HUDEP-2 (cell line): ENCODE results near the gene AFAP1L1.

Source experiments
- DNase-seq, 76 experiments: peaks; one replicate each; lab custom pipeline; 2025; ENCODE audit not compliant: unreplicated experiment in 76 of 76; lab: John Stamatoyannopoulos, UW

AFAP1L1 gene

DNA sequence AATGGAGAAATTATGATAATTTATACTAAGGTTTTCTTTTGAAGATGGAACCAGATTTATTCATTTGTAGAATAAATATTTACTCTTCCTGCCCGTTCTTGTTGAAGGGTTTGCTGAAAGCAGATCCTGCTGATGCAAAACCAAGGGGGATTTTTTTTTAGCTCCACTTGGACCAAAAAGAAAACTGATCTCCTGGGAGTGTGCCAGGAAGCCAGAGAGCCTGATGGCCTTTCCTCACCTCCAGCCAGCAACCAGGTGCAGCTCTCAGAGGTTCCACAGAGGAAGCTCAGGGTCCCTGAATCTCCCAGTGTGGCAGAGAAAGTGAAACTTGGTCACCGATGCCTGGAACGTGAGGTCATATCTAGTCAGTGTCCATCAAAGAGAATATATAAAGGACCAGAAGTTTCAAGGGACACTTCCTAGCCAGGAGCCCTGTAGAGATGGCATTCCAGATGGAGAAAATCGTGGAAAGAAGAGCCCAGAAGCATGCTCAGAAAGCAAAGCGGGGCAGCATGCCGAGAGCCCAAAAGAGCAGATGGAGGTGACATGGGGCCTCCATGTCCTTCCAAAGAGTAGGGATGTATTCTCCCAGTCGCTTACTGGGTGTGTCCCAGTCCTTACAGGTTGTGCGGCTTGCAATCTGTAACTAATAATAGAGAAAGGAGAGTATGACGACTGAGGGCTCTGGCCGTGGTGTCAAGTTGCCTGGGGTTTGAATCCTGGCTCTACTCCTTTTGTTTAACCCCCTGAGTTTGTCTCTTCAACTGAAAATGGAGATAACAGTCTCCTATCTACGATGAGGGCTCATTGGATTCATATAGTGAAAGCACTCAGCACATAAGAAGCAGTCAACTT lies 12.2 kb downstream of the AFAP1L1 start:
- DNase-seq, result no peak

DNA sequence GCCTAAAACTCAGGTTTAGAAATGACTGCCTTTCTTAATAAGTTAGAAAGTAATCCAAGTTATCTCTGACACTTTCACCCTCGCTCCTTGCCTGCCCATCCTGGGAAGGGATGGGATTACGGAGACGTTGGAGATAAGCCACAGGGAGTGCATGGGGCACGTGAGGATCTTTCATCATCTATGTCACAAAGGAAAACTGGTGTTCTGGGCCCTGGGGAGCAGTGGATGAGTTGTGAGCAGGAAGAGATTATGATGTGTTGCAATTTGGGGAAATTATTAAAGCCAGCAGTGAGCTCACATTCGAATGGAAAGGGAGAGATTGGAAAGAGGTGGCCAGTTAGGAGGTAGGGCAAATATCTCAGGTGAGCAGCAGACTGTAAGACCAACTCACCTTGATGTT lies 12.8 kb downstream of the AFAP1L1 start:
- no peak for DNase-seq

DNA sequence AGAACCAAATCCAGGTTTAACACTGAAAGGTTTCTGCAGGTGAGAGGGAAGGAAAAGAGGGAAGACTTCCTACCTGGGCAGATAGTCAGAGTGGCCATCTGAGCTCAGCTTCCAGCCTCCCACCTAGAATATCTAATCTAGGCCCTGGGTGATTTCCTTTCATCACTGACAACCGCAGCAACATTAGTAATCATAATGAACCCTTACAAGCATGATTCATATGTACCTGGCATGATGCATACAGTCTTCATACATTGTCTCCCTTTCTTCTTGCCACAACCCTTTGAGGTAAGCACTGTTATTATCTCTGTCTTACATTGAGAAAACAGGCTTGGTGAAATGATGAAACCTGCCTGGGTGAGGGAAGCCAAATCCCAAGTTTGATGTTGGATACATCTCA lies 13.5 kb downstream of the AFAP1L1 start:
- DNase-seq, result no peak

DNA sequence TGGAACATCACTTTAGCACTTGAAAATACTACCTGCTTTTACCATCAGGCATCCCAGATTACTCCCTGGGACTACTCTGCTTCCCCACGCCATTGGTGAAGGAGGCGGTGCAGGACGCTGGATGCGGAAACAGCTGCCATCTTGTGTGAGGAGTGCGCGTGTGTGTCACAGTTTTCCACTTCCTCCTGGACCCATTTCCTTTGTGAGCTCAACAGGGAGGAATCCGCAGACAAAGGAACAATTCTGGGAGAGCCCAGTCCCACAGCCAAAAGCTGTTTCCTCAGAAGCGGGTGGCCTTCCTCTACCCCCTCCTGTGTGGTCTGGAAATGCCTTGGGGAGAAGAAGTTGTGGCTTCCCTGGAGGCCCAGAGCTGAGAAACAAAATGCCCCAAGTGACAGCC lies 16.8 kb downstream of the AFAP1L1 start:
- DNase-seq, result no peak

DNA sequence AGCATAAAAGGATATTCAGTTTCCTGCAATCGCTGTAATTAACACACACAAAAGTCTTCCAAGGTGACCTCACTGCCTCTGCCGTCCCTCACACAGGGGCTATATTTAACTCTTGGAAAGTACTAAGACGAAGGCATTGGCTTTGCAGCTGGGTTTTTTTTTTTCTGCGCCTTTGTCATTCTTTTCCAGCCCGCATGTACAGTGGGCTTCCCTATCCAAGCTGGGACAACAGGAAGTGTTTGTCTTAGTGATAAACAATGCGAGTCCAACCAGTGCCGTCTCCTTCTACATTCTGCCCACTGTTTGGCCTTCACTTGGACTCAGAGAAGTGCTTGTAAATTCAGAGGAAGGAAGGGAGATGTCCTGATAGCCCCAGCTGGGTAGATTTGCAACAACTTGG lies 17.6 kb downstream of the AFAP1L1 start:
- DNase-seq, result no peak

DNA sequence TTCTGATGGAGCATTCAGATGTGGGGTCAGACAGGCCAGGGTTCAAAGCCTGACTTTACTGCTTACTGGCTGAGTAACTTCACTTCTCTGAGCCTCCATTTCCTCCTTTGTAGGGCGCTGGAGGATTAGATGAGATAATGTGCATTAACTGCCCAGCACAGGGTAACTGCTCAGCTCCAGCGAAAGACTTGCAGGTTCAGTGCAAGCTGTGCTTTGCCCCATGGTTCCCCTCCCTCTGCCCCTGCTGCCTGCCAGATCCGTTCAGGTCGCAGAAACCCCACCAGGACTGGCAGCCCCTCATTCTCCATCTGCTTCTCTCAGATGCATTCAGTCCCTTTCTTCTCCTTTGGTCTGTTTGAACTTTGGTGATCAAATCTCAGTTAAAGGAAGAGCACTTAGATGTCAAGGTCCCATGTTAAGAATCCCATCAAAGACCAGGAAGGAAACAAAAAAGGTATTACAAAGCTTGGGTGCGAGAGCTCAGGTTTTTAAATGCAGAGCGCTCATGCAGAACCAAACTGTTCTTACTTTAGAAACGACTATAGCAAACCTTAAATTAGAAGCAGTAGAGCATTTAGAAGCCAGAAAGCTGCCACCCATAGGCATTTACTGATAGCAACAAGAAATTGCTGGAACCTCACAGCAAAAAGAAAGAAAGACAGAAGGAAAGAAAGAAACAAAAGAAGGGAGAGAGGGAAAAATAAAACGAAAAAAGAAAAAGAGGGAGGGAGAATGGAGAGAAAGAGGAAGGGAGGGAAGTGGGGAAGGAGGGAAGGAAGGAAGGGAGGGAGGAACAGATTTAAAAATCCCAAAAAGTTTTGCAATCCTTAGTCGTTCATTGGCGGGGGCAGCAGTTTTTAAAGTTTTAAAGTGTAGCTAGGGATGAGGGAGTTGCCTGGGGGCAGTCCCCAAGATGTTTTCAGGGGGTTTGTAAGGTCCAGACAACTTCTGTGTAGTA lies 23.5 kb downstream of the AFAP1L1 start:
- no peak for DNase-seq

DNA sequence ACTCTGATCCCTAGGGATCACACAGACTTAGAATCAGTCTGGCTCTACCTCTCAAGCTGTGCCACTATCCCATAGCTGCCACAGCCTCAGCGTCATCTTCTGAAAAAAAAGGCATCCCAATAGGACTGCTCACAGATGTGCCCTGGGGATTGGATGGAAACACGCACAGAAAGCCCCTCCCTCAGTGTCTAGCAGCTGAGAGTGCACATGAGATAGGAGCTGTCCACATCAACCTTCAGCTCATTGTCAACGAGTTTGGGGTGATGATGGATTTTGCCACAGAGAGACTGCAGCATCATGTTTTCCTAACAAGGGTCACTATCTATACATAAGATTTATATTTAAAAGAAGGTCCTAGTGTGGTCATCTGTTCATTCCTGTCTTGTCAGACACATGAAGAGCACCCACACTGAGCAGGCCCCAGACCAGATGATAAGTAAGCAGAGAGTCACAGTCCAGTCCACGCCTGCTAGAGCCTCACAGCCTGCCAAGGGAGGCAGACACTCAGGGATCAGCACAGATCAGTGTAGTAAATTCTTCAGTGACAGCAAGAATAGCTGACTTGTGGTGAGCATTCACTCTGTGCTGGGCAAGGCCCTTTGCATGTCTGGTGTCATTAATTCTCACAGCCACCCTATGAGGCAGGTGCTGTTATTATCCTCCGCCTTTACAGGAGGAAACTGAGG lies 25.8 kb downstream of the AFAP1L1 start:
- DNase-seq, result no peak

DNA sequence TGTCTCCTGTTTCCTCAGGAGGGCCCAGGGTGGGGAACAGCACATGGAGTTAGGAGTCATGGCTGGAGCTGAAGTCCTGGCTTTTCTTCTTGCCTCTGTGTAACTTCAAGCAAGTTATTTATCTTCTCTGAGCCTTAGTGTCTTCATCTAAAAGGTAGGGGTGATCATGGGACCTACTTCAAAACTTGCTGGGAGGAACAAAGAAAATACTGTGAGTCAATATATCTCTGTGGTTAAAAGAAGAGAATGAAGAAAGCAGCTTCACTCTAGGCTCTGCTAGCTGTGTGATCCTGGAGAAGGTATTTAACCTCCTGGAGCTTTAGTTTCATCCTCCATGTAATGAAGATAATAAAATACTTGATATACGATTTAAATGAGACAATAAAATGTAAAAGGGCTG lies 26.5 kb downstream of the AFAP1L1 start:
- DNase-seq, result no peak

DNA sequence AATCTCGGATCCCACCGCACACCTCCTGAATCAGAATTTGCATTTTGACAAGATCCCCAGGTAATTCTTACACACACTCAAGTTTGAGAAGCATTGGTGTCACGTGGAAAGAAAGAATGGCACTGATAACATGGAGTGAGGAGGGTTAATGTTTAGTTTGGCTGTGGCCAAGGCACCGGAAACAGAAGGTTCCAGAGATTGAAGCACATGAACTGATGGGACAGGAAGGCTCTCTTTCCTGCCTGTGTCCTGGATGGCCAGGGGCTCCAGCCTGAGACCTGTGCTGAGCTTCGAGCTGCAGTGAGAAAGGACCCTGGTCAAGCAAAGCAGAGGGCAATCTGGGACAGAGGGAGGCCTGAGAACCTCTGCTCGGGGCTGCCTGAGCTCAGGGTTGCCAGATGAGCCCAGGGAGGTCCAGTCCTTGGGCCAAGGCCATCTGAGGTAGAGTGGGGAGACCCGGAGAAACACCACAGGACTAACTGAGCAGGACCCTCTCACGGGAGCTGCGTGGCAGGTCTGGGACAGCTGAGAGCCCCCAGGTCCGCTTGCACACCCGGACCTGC lies 27.3 kb downstream of the AFAP1L1 start:
- no peak for DNase-seq

DNA sequence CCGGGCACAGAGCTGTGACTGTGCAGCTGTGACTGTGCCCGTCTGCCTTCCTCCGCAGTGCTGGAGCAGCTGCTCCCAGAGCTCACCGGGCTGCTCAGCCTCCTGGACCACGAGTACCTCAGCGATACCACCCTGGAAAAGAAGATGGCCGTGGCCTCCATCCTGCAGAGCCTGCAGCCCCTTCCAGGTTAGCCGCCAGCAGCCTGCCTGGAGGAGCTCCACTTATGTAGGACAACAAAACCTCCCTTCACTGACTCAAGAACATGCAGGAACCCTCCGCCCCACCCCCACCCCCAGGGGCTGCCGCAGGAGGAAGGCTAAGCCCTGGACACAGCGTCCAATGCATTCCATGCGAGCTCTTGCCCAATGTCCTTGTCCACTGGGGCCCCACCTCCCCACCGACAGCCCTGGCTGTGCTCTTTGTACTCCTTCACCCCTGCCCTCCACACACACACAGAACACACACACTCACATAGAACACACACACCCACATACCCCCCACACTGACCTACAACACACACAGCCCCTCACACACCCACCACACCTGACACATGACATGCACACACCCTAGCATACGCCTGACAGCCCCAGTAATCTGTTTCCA lies 27.9 kb downstream of the AFAP1L1 start:
- no peak for DNase-seq

DNA sequence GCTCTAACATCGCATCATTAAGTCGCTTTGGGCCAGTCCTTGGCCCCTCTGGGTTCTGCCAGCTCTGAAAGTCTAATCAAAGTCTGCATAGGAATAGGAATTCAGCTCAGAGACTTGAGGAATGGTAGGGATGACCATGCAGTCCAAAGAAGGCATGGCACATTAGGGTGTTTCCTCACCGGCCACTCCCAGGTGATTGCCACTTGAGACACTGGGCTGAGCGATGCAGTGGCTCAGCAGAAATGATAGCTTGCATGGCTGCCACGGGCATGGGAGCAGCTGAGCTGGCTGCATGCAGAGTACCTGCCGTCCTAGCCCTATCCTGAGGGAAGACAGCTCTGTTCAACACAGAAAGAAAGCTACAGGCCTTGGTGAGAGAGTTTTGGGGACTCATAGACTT lies 28.8 kb downstream of the AFAP1L1 start:
- DNase-seq, result no peak

DNA sequence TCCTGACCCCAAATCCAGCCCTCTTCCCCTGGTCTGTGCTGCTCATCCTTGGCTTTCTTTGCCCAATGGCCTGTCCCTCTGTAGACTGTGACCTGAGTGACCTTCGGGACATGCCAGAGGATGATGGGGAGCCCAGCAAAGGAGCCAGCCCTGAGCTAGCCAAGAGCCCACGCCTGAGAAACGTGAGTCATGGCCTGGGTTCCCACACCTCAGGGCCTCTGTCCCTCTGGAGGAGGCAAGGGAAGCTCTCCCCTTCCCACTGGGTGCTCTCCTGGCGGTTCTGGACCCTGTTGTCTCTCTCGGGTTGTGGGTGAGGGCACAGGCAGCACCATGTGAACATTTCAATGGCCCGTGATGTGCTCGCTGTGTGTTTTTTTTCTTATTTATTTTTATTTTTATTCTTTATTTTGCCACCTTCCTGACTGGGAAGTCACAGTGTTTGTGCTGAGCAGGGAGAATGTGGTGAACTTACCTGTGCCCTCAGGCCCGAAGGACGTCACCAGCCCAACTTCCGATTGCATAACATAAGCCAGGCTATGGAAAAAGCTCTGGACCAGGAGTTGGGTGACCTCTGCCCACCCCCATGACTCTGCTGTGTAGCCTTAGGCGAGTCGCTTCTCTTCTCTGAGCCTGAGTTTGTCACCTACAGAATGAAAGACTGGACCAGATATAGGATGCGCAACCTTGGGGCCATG lies 29.5 kb downstream of the AFAP1L1 start:
- no peak for DNase-seq

DNA sequence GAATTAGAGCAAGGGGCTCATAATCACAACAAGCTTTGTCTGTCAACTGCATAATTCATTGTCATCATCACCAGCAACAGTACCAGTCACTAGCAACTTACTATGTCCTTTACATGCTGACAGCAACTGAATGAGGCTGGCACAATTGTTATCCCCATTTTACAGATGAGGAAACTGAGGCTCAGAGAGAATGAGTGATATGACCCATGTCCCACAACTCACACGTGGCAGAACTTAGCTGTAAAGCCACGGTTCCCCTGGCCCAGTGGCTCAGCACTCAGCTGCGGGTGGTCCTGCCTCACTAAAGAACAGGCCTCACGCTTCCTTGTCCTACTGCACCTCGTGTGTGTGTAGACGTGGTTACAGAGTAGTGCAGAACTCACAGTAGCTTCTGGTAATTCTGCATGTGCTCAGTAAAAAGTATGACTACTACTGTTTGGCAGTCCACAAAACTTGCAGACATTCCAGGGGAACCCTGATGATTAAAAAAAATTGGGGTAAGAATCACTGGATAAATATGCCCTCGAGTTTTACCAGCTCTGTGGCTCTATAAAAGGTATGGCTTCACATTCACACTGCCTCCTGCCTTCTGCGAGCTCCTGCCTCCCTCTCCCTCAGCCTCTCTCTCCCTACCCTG lies 30.2 kb downstream of the AFAP1L1 start:
- no peak for DNase-seq

DNA sequence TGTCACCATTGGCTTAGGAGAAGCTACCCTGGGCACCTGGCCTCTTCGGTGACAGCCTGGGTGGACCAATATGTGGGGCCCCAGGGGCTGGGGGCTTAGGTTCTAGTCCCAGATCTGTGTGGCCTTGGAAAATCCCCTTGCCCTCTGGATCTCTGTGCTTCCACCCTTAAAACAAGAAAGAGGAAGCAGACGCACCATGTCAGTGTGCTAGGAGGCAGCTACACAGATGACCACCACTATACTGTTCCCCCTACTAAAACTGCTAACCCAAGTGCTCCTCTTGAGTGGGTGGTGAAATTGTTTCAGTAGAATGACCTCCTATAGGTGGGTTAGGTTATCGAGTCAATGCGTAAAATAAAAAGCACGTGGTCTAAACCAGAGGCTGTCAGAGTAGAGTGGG lies 31.0 kb downstream of the AFAP1L1 start:
- DNase-seq, result no peak

DNA sequence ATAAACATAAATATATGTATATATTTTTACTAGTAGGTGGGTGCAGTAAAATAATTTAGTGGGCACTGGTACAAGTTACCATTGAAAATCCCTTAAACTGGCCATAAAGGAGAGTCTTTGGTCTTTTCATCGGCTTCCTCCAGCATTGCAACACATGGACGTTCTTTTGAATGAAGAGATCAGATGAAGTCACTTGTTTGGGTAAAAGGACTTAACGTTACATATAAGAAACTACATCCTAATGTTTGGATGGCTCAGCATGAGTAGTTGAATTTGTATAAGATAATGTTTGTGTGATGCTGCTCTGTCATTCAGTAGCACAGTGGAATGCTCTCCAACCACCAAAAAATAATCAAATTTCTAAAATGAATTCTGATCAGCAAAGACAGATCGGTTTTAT lies 31.6 kb downstream of the AFAP1L1 start:
- no peak for DNase-seq

DNA sequence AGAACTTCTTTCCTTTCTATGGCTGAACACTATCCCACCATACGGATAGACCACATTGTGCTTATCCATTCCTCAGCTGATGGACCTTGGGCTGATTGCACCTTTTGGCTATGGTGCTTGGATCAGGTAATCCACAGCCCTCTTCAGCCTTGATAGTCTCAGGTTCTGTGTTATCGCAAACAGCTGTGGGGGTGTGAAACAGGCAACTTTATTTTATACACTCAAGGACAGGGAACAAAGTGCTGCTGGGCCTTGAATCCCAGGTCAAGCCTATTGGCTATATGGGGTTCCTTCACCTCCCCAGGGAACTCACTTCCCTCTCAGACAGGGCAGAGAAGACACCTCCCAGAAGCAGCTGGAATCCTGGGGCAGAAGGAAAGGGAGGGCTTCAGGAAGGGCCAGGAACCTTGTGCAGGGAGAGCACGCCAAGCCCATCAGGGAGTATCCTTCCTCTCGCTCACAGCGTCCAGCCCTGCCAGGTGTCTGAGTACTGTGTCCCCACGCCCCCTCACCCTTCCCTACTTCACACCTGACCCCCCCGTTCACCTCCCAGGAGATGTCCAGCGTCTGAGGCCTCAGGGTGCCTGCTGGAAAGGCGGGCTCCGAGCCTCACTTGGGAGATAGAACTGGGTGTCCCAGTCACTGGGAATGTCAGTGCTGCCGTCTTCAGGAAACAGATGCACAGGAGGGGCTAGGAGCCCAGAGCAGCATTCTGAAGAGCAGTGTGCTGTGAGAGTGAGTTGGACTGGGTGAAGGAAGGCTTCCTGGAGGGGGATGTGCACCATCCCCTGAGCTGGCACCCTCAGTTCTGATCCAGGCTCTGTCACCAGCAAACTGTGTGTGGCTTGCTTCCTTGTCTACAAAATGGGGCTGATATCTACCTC lies 32.8 kb downstream of the AFAP1L1 start:
- DNase-seq, result no peak

DNA sequence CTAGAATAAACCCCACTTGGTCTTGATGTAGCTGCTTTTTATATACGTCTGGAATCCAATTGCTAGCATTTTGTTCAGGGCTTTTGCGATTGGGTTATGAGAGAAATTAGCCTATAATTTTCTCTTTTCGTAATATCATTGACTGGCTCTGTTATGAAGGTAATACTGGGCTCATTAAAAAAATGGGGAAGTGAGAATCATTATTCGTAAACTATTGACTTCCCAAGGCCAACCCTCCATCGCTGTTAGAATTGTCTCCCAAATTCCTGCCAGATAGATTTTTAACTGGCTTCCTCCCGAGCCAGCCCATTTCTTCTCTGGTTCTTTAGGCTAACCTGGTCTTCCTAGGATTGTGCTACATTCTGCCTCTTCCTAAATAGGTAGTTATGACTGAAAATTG lies 37.7 kb downstream of the AFAP1L1 start:
- DNase-seq, result no peak

DNA sequence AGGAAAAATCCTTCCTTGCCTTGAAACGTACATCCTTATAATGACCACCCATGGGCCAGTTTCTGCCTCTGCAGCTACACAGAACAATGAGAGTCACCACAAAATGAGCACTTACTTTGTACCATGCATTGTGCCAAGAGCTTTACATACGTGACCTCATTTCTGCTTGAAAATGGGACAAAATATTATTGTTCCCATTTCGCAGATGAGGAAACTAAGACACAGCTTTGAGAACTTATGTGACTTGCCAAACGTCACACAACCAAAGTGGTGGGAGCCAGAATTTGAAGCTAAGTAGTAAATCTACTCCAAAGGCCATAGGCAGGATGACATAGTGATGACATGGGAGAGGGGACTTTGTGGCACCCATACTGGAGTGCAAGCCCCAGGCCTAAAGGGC lies 38.8 kb downstream of the AFAP1L1 start:
- no peak for DNase-seq
